Endothelial cell of umbilical vein (primary cell): ENCODE measurements around the gene CARD10. TPM values are rescaled to one million over a fixed set of nuclear protein-coding genes. Genes with fewer than 3 reads are reported as not detected.

ENCODE experiments used
- BruUV-seq: library from RNA; stranded (reverse); fragments of 400-500 nt; replicated peaks from 2 replicates; lab custom pipeline; 2021; lab: Mats Ljungman, UMichigan
- CTCF ChIA-PET: fragments of 300-600, 350-600 bp; sonication (Branson Sonifier 250); formaldehyde crosslinking; loops from one replicate; lab custom pipeline; 2021; ENCODE audit warnings: antibody characterized with exemption, inconsistent platforms; lab: Charles Lee
- POLR2A ChIA-PET: fragments of 300-600, 350-600 bp; sonication (Branson Sonifier 250); formaldehyde crosslinking; loops from one replicate; lab custom pipeline; 2021; ENCODE audit warnings: antibody characterized with exemption, inconsistent platforms; lab: Charles Lee
- DNase-seq: peaks from one replicate; pipeline ENCODE4 v3.0.0-alpha.2; 2011; ENCODE audit warnings: low read depth, low spot score
- FAIRE-seq: peaks from 2 replicates; lab custom pipeline; 2011; peaks lifted over from hg19 to GRCh38; lab: Jason Lieb, UNC
- H2AFZ ChIP-seq: 2 replicates; pipeline ENCODE4 v1.6.0; 2012; ENCODE audit warnings: low read depth, low read length, control low read depth, inconsistent platforms
- H3K27ac ChIP-seq: 2 replicates; pipeline ENCODE4 v1.5.1; 2011; ENCODE audit warnings: low read depth, mild to moderate bottlenecking, control low read depth, low read length, moderate library complexity; ENCODE audit not compliant: insufficient read depth
- H3K27me3 ChIP-seq, 2 experiments: 2 replicates each; pipeline versions ENCODE4 v1.6.0 to v1.6.1; 2011; ENCODE audit warnings: low read length in 2 of 2, mixed read lengths in 1 of 2; ENCODE audit not compliant: control insufficient read depth in 2 of 2, insufficient read depth in 2 of 2
- H3K36me3 ChIP-seq, 2 experiments: 2 replicates in 1 of 2; 3 replicates in 1 of 2; pipeline ENCODE4 v1.5.1; 2011; ENCODE audit warnings: low read length in 2 of 2, mild to moderate bottlenecking in 1 of 2, moderate library complexity in 1 of 2; ENCODE audit not compliant: control insufficient read depth in 2 of 2, insufficient read depth in 2 of 2; ENCODE audit errors: extremely low read depth in 1 of 2
- H3K4me1 ChIP-seq: 3 replicates; pipeline ENCODE4 v1.5.1; 2011; ENCODE audit warnings: mild to moderate bottlenecking, low read length; ENCODE audit not compliant: control insufficient read depth, insufficient read depth; ENCODE audit errors: extremely low read depth
- H3K4me2 ChIP-seq: 2 replicates; pipeline ENCODE4 v1.6.1; 2011; ENCODE audit warnings: low read length, control low read depth, mixed read lengths; ENCODE audit not compliant: insufficient read depth
- H3K4me3 ChIP-seq, 3 experiments: fragments of 200-600 bp in 1 of 3; sonication (generic), shearing (Covaris generic) in 1 of 3; replicated peaks in 1 of 3; 2 replicates each; pipeline ENCODE4 v1.5.1; 2011 to 2016; ENCODE audit warnings: control low read depth in 3 of 3, low read length in 3 of 3, mild to moderate bottlenecking in 2 of 3, inconsistent platforms in 1 of 3, low read depth in 1 of 3, moderate library complexity in 1 of 3; ENCODE audit not compliant: insufficient read depth in 1 of 3
- H3K79me2 ChIP-seq: 2 replicates; pipeline ENCODE4 v1.6.0; 2012; ENCODE audit warnings: low read length, inconsistent platforms; ENCODE audit not compliant: control insufficient read depth, insufficient read depth
- H3K9ac ChIP-seq: replicated peaks from 2 replicates; pipeline ENCODE3; 2011; ENCODE audit warnings: low read length, control low read depth; ENCODE audit not compliant: insufficient read depth; ENCODE audit errors: extremely low read depth
- H3K9me1 ChIP-seq: replicated peaks from 3 replicates; pipeline ENCODE4 v1.6.0; 2011; ENCODE audit warnings: mild to moderate bottlenecking, low read length; ENCODE audit not compliant: control insufficient read depth, insufficient read depth; ENCODE audit errors: extremely low read depth
- H3K9me3 ChIP-seq: replicated peaks from 2 replicates; pipeline ENCODE4 v1.5.1; 2012; ENCODE audit warnings: low read length, inconsistent platforms; ENCODE audit not compliant: control insufficient read depth, insufficient read depth
- H4K20me1 ChIP-seq: replicated peaks from 2 replicates; pipeline ENCODE3; 2011; ENCODE audit warnings: mild to moderate bottlenecking, low read length; ENCODE audit not compliant: control insufficient read depth, insufficient read depth; ENCODE audit errors: extremely low read depth
- CTCF ChIP-seq, 2 donors: IDR thresholded peaks; 1 replicate in 1 of 2; 2 replicates in 1 of 2; pipeline ENCODE4 v1.5.1; 2011; ENCODE audit warnings: low read length in 2 of 2, mild to moderate bottlenecking in 2 of 2, moderate library complexity in 2 of 2, control low read depth in 1 of 2, inconsistent platforms in 1 of 2, low read depth in 1 of 2; ENCODE audit not compliant: insufficient read depth in 1 of 2; ENCODE audit errors: extremely low read depth in 1 of 2
- EZH2 ChIP-seq: IDR thresholded peaks from 2 replicates; pipeline ENCODE4 v1.6.1; 2012; ENCODE audit warnings: borderline replicate concordance, low read depth, mild to moderate bottlenecking, moderate library complexity, low read length, inconsistent platforms; ENCODE audit not compliant: severe bottlenecking
- FOS ChIP-seq: IDR thresholded peaks from 2 replicates; pipeline ENCODE4 v1.6.1; 2011; ENCODE audit warnings: mild to moderate bottlenecking, low read length, moderate library complexity, borderline replicate concordance; ENCODE audit not compliant: insufficient read depth
- MAX ChIP-seq: IDR thresholded peaks from 2 replicates; pipeline ENCODE4 v1.6.1; 2011; ENCODE audit not compliant: insufficient read depth, insufficient read length
- MYC ChIP-seq: IDR thresholded peaks from one replicate; pipeline ENCODE4 v1.6.1; 2011; ENCODE audit warnings: mild to moderate bottlenecking, low read depth, low read length
- dilution Hi-C: fragments of 300-500 bp; cut with MboI; formaldehyde crosslinking; loops from one replicate; pipeline ENCODE4 v1.15.0; 2019; ENCODE audit warnings: low sequenced_read_pairs; ENCODE audit not compliant: extremely low pct_ligation_motif_present
- intact Hi-C: fragments of 100-400 bp; cut with micrococcal nuclease; formaldehyde crosslinking; loops from one replicate; pipeline ENCODE4 v1.10.0; 2022
- polyA plus RNA-seq, 4 experiments: library from polyadenylated mRNA; depleted of rRNA in 3 of 4; stranded (reverse) in 3 of 4; unstranded in 1 of 4; fragments of >200 nt; gene quantifications; 2 replicates each; pipeline versions ENCODE4 v1.2.1 to v1.2.3, GENCODE V29; 2011 to 2012; ENCODE audit warnings: missing spikeins in 1 of 4
- total RNA-seq: library from RNA; stranded (reverse); gene quantifications from 2 replicates; pipeline ENCODE4 v1.2.3, GENCODE V29; 2021

CARD10 gene
- total and polyA plus RNA-seq, 2 donors (not counting 3 experiments of a cell fraction or from before 2014, with no cell fraction given), result 36.1 to 39.5 TPM

GRCh38 chr22:37535159-37535558 is 15.9 kb upstream of the CARD10 start:
- Histone ChIP-seq H2AFZ (no peak overlapping the region), H3K27ac (no peak overlapping the region), H3K4me2 (no peak overlapping the region), H3K9me1 (no peaks in the 10 kb centered on the region), H3K79me2 (no peaks in the 10 kb centered on the region), H3K4me1 (peaks cover 3% of the 10 kb centered on the region), H3K4me3 (no peak overlapping the region), H4K20me1 (no peaks in the 10 kb centered on the region), H3K27me3 (no peaks in the 10 kb centered on the region), H3K9me3 (no peaks in the 10 kb centered on the region), H3K9ac (no peak overlapping the region), H3K36me3 (no peaks in the 10 kb centered on the region)
- no TSS peak for BruUV-seq
- no peak for DNase-seq
- no peak for FAIRE-seq
- intact Hi-C loops (no loop called here), dilution Hi-C loops (no loop called here)
- POLR2A ChIA-PET, result no interaction called here
- CTCF ChIA-PET, result interaction anchor here (1.0 kb wide), 1 partner anchor 57 kb away, joined by 4 read pairs; no protein-coding TSS in a partner anchor
- TF ChIP-seq MAX, result no peak

GRCh38 chr22:37534445-37534844 is 15.2 kb upstream of the CARD10 start:
- POLR2A ChIA-PET, result no interaction called here
- CTCF ChIA-PET, result interaction anchor here (2.5 kb wide), 1 partner anchor 58 kb away, joined by 14 read pairs; no protein-coding TSS in a partner anchor
- Histone ChIP-seq H3K27ac (no peak overlapping the region), H3K4me1 (peaks cover 3% of the 10 kb centered on the region), H3K4me3 (no peak overlapping the region), H3K9me1 (no peaks in the 10 kb centered on the region), H3K79me2 (no peaks in the 10 kb centered on the region), H4K20me1 (no peaks in the 10 kb centered on the region), H2AFZ (no peak overlapping the region), H3K4me2 (no peak overlapping the region), H3K9me3 (no peaks in the 10 kb centered on the region), H3K27me3 (no peaks in the 10 kb centered on the region), H3K36me3 (no peaks in the 10 kb centered on the region), H3K9ac (no peak overlapping the region)
- no peak for TF ChIP-seq FOS
- TF ChIP-seq CTCF (IDR thresholded peaks at IDR 0.05; ENCODE audit: extremely low read depth in 1 of 2, insufficient read depth in 1 of 2, low read depth in 1 of 2, low read length in 2 of 2), result no peak
- TF ChIP-seq MYC, result no peak
- TF ChIP-seq EZH2, result no peak
- intact Hi-C loops, result no loop called here
- FAIRE-seq (no peak), DNase-seq (no peak)
- dilution Hi-C loops, result no loop called here
- BruUV-seq, result no TSS peak
